ENCODE data around the gene FGF22.
"Not testable (repeated sequence)": the region's sequence is repeated elsewhere in the genome, so short reads cannot be mapped to it uniquely, and the experiment has no call there.

Gene FGF22

GRCh38 chr19:622666-623065, 17.0 kb upstream of the FGF22 start:
- no peak for DNase-seq

GRCh38 chr19:623175-623916, 16.3 kb upstream of the FGF22 start:
- no peak for DNase-seq

- DNase-seq = no peak
Measured at GRCh38 chr19:623974-624373, 15.7 kb upstream of the FGF22 start.

GRCh38 chr19:624433-625109, 15.1 kb upstream of the FGF22 start:
- no peak for DNase-seq

- no peak for DNase-seq
Measured at GRCh38 chr19:625257-625656, 14.4 kb upstream of the FGF22 start.

- not testable (repeated sequence) for DNase-seq
Measured at GRCh38 chr19:626566-626965, 13.1 kb upstream of the FGF22 start.

GRCh38 chr19:628168-628567, 11.5 kb upstream of the FGF22 start:
- DNase-seq = peak; percentile 25

- not testable (repeated sequence) for DNase-seq
Measured at GRCh38 chr19:629515-629914, 10.2 kb upstream of the FGF22 start.

GRCh38 chr19:629961-630714, 9.5 kb upstream of the FGF22 start:
- no peak for DNase-seq

GRCh38 chr19:632579-633067, 7.1 kb upstream of the FGF22 start:
- peak; percentile 51 for DNase-seq

- peak; percentile 99 for DNase-seq
Measured at GRCh38 chr19:633068-633785, 6.5 kb upstream of the FGF22 start, which contains the start of gene POLRMT. Gene POLRMT, minus strand, starts transcription at chr19:633537. Its CDS starts 25 bp downstream, at chr19:633512.

- DNase-seq = peak; percentile 46
Measured at GRCh38 chr19:633786-634639, 5.7 kb upstream of the FGF22 start.

GRCh38 chr19:634975-635652, 4.6 kb upstream of the FGF22 start:
- DNase-seq = no peak

GRCh38 chr19:638906-639252, 800 bp upstream of the FGF22 start:
- no peak for DNase-seq

GRCh38 chr19:640161-640558, 481 bp downstream of the FGF22 start:
- DNase-seq = no peak

- no peak for DNase-seq
Measured at GRCh38 chr19:640606-641189, 1.0 kb downstream of the FGF22 start.

- DNase-seq = no peak
Measured at GRCh38 chr19:641702-642101, 2.0 kb downstream of the FGF22 start.

- no peak for DNase-seq
Measured at GRCh38 chr19:642767-643727, 3.4 kb downstream of the FGF22 start.

- no peak for DNase-seq
Measured at GRCh38 chr19:643736-644135, 4.1 kb downstream of the FGF22 start.

- no peak for DNase-seq
Measured at GRCh38 chr19:644363-644762, 4.7 kb downstream of the FGF22 start.
